GM12878 (cell line): Measurements from ENCODE around the gene ANO2. TPM values are rescaled to one million over a fixed set of nuclear protein-coding genes. Genes with fewer than 3 reads are reported as not detected.

Experiments
- ATAC-seq: fragments of 200-7000 bp; cut with Tn5 transposase; 3 replicates; pipeline ENCODE4 v1.9.1; 2020; ENCODE audit warnings: mild to moderate bottlenecking, moderate library complexity
- BruUV-seq: library from RNA; stranded (reverse); fragments of 400-500 nt; replicated peaks from 2 replicates; lab custom pipeline; 2021; lab: Mats Ljungman, UMichigan
- CTCF ChIA-PET: fragments of 300-600 bp; sonication (Branson Sonifier 250); formaldehyde crosslinking; extraction: SDS; loops from one replicate; lab custom pipeline; 2021; ENCODE audit warnings: inconsistent platforms; lab: Yijun Ruan, JAX
- POLR2A ChIA-PET: fragments of 350-600 bp; formaldehyde crosslinking; extraction: SDS; loops from one replicate; lab custom pipeline; 2021; ENCODE audit warnings: inconsistent platforms; lab: Charles Lee
- RAD21 ChIA-PET: fragments of 300-600 bp; sonication (Branson Sonifier 250); formaldehyde crosslinking; loops from one replicate; lab custom pipeline; 2023; ENCODE audit warnings: antibody characterized with exemption; ENCODE audit not compliant: unreplicated experiment; lab: Charles Lee
- SMC1A ChIA-PET: fragments of 300-600 bp; sonication (Branson Sonifier 250); formaldehyde crosslinking; loops from one replicate; lab custom pipeline; 2023; ENCODE audit not compliant: unreplicated experiment, uncharacterized antibody; lab: Charles Lee
- DNase-seq: peaks from one replicate; pipeline ENCODE4 v3.0.0-alpha.2; 2011; ENCODE audit warnings: low read depth, low spot score
- FAIRE-seq: peaks from 3 replicates; lab custom pipeline; 2011; peaks lifted over from hg19 to GRCh38; lab: Jason Lieb, UNC
- H2AFZ ChIP-seq: 2 replicates; pipeline ENCODE4 v1.6.0; 2011; ENCODE audit warnings: low read depth, low read length, control low read depth; ENCODE audit not compliant: control insufficient read depth
- H3K27ac ChIP-seq: 2 replicates; pipeline ENCODE4 v1.5.1; 2011; ENCODE audit warnings: control low read depth; ENCODE audit not compliant: control insufficient read depth, insufficient read depth
- H3K27me3 ChIP-seq, 2 experiments: replicated peaks in 1 of 2; 2 replicates each; pipeline versions ENCODE4 v1.6.0 to v1.6.1; 2011; ENCODE audit warnings: low read length in 1 of 2; ENCODE audit not compliant: control insufficient read depth in 2 of 2, insufficient read depth in 2 of 2
- H3K36me3 ChIP-seq, 2 experiments: 2 replicates each; pipeline ENCODE4 v1.5.1; 2011; ENCODE audit warnings: low read length in 1 of 2; ENCODE audit not compliant: control insufficient read depth in 2 of 2, insufficient read depth in 2 of 2
- H3K4me1 ChIP-seq: 2 replicates; pipeline ENCODE4 v1.6.1; 2011; ENCODE audit warnings: mild to moderate bottlenecking, low read length, moderate library complexity, mixed read lengths; ENCODE audit not compliant: control insufficient read depth, insufficient read depth
- H3K4me2 ChIP-seq: 2 replicates; pipeline ENCODE4 v1.6.0; 2011; ENCODE audit warnings: control low read depth; ENCODE audit not compliant: control insufficient read depth, insufficient read depth
- H3K4me3 ChIP-seq: fragments of 200-600 bp; sonication (generic); 2 replicates; pipeline ENCODE4 v1.5.1; 2016
- H3K79me2 ChIP-seq: 2 replicates; pipeline ENCODE4 v1.6.0; 2011; ENCODE audit warnings: low read length; ENCODE audit not compliant: control insufficient read depth, insufficient read depth
- H3K9ac ChIP-seq: 2 replicates; pipeline ENCODE4 v1.8.0; 2011; ENCODE audit warnings: low read length, control low read depth, mixed read lengths; ENCODE audit not compliant: control insufficient read depth, insufficient read depth
- H3K9me3 ChIP-seq: replicated peaks from 3 replicates; pipeline ENCODE4 v1.5.1; 2011; ENCODE audit warnings: mild to moderate bottlenecking, low read length; ENCODE audit not compliant: control insufficient read depth, insufficient read depth
- H4K20me1 ChIP-seq: 2 replicates; pipeline ENCODE4 v1.6.0; 2011; ENCODE audit not compliant: control insufficient read depth, insufficient read depth
- RAD21 ChIP-seq: IDR thresholded peaks from 2 replicates; pipeline ENCODE4 v1.6.1; 2011; ENCODE audit warnings: mild to moderate bottlenecking, low read depth, low read length, moderate library complexity; ENCODE audit not compliant: insufficient read depth
- WGBS: methylation state at CpG from one replicate; pipeline ENCODE4 v1.1.6; 2016; ENCODE audit warnings: low lambda C conversion rate; ENCODE audit not compliant: insufficient replicate concordance, insufficient coverage; ENCODE audit errors: missing lambda C conversion rate; 5-methylcytosine and 5-hydroxymethylcytosine counted together
- in situ Hi-C: fragments of 300-500 bp; cut with MboI; formaldehyde crosslinking; loops from 9 replicates; pipeline ENCODE4 v1.14.3; 2018; ENCODE audit warnings: mixed read lengths
- intact Hi-C: fragments of 100-400 bp; cut with micrococcal nuclease; formaldehyde crosslinking; loops from one replicate; pipeline ENCODE4 v1.14.2; 2022; ENCODE audit not compliant: unreplicated experiment
- polyA plus RNA-seq, 11 experiments: library from polyadenylated mRNA; depleted of rRNA in 4 of 11; unstranded in 6 of 11; stranded (reverse) in 5 of 11; fragments of >200 nt; fragmentation: Nextera tagmentation in 4 of 11; fragmentation: Illumina TruSeq in 1 of 11; extraction: Ambion mirVana in 4 of 11; extraction: Trizol in 1 of 11; gene quantifications; 1 replicate in 1 of 11; 2 replicates in 10 of 11; pipeline versions ENCODE4 v1.2.1 to v1.2.3, GENCODE V29; 2011 to 2016; ENCODE audit warnings: inconsistent platforms in 2 of 11, missing spikeins in 2 of 11, low read depth in 1 of 11
- total RNA-seq, 4 experiments: library from RNA; depleted of rRNA in 3 of 4; stranded (reverse); fragments of >200 nt in 3 of 4; fragmentation: Illumina TruSeq in 1 of 4; extraction: Trizol in 1 of 4; gene quantifications; 2 replicates each; pipeline versions ENCODE4 v1.2.1 to v1.2.3, GENCODE V29; 2013 to 2021
- TF ChIP-seq, protein P1 (sequence below): IDR thresholded peaks from 2 replicates; pipeline ENCODE4 v1.6.1; 2011; ENCODE audit warnings: low read depth, low read length, improper control_type of control experiment, borderline replicate concordance
- TF ChIP-seq, protein P2 (sequence below): fragments of 450-650 bp; IDR thresholded peaks from 2 replicates; pipeline ENCODE4 v1.6.1; 2018; ENCODE audit warnings: mild to moderate bottlenecking, low read depth, moderate library complexity; ENCODE audit not compliant: partially characterized antibody
- TF ChIP-seq, protein P3 (sequence below), 3 experiments: IDR thresholded peaks in 2 of 3; conservative IDR thresholded peaks in 1 of 3; 2 replicates each; pipeline ENCODE4 v1.5.1; 2011; ENCODE audit warnings: low read depth in 3 of 3, low read length in 3 of 3, mild to moderate bottlenecking in 3 of 3, control low read depth in 2 of 3, moderate library complexity in 2 of 3, inconsistent platforms in 1 of 3, mixed read lengths in 1 of 3; ENCODE audit not compliant: control insufficient read depth in 2 of 3, insufficient read depth in 1 of 3; ENCODE audit errors: extremely low read depth in 1 of 3

The ANO2 gene
- total and polyA plus RNA-seq, 10 of the 15 experiments (the other 5 are each of a cell fraction or from before 2014, with no cell fraction given): not detected

DNA sequence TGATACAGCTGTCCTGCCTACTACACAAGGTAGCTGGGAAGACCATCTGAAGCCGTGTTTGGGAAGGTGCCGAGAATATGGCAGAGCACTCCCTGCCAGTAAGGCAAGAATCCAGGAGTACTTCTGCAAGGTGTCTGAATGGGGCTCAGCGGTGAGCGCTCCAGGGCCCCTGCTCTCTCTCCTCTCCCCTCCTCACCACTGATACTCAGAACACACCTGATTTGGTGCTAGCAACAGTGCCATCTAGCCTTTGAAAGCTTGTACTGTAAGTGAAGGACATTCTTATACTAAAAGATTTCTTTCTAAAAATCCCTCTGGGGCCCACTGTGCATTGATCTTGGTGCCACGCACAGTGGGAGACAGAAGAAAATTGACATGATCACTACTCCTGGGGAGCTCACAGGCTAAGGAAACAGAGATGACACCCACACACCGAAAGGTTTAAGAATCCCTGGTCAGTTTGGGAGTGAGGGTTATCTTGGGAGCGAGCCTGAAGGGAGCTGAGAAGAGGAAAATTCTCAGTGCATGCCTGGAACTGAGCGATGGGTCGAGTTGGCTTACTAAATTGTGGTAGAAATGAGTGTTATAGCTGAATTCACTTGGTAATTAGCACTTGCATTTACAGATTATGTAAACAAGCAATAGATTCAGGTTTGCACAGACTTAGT is 296.2 kb downstream of the ANO2 start:
- SMC1A ChIA-PET: no interaction called here
- intact Hi-C loops: no loop called here
- in situ Hi-C loops: no loop called here
- WGBS: 10% methylated on average over 9 of the region's 9 CpGs
- Histone ChIP-seq H3K27ac (no peak overlapping the region), H3K9me3 (no peaks in the 10 kb centered on the region), H3K4me3 (no peak overlapping the region), H3K27me3 (no peaks in the 10 kb centered on the region), H3K4me1 (no peaks in the 10 kb centered on the region), H3K79me2 (no peaks in the 10 kb centered on the region), H3K36me3 (no peaks in the 10 kb centered on the region), H4K20me1 (no peaks in the 10 kb centered on the region), H2AFZ (no peak overlapping the region), H3K4me2 (no peak overlapping the region), H3K9ac (no peak overlapping the region)
- ATAC-seq (peak; percentile 74), DNase-seq (no peak), FAIRE-seq (no peak)
- CTCF ChIA-PET: interaction anchor here (0.5 to 1.3 kb wide), 4 partner anchors 8 to 96 kb away, joined by 3 read pairs; no protein-coding TSS in a partner anchor
- no TSS peak for BruUV-seq
- POLR2A ChIA-PET: no interaction called here
- TF ChIP-seq, protein P1, sequence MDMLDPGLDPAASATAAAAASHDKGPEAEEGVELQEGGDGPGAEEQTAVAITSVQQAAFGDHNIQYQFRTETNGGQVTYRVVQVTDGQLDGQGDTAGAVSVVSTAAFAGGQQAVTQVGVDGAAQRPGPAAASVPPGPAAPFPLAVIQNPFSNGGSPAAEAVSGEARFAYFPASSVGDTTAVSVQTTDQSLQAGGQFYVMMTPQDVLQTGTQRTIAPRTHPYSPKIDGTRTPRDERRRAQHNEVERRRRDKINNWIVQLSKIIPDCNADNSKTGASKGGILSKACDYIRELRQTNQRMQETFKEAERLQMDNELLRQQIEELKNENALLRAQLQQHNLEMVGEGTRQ: no peak
- TF ChIP-seq, protein P2, sequence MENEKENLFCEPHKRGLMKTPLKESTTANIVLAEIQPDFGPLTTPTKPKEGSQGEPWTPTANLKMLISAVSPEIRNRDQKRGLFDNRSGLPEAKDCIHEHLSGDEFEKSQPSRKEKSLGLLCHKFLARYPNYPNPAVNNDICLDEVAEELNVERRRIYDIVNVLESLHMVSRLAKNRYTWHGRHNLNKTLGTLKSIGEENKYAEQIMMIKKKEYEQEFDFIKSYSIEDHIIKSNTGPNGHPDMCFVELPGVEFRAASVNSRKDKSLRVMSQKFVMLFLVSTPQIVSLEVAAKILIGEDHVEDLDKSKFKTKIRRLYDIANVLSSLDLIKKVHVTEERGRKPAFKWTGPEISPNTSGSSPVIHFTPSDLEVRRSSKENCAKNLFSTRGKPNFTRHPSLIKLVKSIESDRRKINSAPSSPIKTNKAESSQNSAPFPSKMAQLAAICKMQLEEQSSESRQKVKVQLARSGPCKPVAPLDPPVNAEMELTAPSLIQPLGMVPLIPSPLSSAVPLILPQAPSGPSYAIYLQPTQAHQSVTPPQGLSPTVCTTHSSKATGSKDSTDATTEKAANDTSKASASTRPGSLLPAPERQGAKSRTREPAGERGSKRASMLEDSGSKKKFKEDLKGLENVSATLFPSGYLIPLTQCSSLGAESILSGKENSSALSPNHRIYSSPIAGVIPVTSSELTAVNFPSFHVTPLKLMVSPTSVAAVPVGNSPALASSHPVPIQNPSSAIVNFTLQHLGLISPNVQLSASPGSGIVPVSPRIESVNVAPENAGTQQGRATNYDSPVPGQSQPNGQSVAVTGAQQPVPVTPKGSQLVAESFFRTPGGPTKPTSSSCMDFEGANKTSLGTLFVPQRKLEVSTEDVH: no peak
- TF ChIP-seq RAD21: peak; percentile 27
- TF ChIP-seq, protein P3, sequence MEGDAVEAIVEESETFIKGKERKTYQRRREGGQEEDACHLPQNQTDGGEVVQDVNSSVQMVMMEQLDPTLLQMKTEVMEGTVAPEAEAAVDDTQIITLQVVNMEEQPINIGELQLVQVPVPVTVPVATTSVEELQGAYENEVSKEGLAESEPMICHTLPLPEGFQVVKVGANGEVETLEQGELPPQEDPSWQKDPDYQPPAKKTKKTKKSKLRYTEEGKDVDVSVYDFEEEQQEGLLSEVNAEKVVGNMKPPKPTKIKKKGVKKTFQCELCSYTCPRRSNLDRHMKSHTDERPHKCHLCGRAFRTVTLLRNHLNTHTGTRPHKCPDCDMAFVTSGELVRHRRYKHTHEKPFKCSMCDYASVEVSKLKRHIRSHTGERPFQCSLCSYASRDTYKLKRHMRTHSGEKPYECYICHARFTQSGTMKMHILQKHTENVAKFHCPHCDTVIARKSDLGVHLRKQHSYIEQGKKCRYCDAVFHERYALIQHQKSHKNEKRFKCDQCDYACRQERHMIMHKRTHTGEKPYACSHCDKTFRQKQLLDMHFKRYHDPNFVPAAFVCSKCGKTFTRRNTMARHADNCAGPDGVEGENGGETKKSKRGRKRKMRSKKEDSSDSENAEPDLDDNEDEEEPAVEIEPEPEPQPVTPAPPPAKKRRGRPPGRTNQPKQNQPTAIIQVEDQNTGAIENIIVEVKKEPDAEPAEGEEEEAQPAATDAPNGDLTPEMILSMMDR (IDR thresholded peaks at IDR 0.05 in 2 of 3, conservative IDR thresholded peaks at IDR 0.05 in 1 of 3; ENCODE audit: control insufficient read depth in 2 of 3, extremely low read depth in 1 of 3, insufficient read depth in 1 of 3, low read depth in 3 of 3, low read length in 3 of 3): peak; percentile 31 to 40 (median 39); a peak in 4 of 6 replicates
- RAD21 ChIA-PET: no interaction called here
